ENCODE measurements around the gene STMP1. TPM values are rescaled to one million over a fixed set of nuclear protein-coding genes. Genes with fewer than 3 reads are reported as not detected.
"Not testable (repeated sequence)": the region's sequence is repeated elsewhere in the genome, so short reads cannot be mapped to it uniquely, and the experiment has no call there.

Gene STMP1
- total and polyA plus RNA-seq, 2 of the 8 experiments (the other 6 are each of a cell fraction or from before 2014, with no cell fraction given) = 22.7 to 36.7 TPM

DNA sequence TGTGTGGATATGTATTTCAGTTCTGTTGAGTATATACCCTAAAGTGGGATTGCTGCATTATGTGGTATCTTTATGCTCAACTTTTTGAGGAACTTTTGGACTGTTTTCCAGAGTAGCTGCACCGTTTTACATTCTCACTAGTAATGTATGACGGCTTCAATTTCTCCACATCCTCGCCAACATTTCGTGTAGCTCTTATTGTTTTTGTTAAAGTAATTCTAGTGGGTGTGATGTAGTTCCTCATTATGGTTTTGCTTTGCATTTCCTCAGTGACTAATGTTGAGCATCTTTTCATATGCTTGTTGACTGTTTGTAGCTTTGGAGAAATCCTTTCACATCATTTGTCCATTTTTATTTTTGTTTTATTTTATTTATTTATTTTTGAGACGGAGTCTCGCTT is 4.5 kb downstream of the STMP1 start:
- no peak for FAIRE-seq
- H3K79me2 ChIP-seq (ENCODE audit: control insufficient read depth in 1 of 2, insufficient read depth in 2 of 2, low read length in 2 of 2) = peaks cover 3 to 91% of the 10 kb centered on the region in 2 experiments
- 96% methylated on average over 6 of the region's 6 CpGs; no CpG with 5 or more reads in 1 of the 2 experiments for WGBS, 2 experiments (ENCODE audit: extremely low coverage in 1 of 2, insufficient coverage in 1 of 2, insufficient read length in 1 of 2, insufficient replicate concordance in 2 of 2, low coverage in 1 of 2, low lambda C conversion rate in 2 of 2, missing lambda C conversion rate in 1 of 2)

DNA sequence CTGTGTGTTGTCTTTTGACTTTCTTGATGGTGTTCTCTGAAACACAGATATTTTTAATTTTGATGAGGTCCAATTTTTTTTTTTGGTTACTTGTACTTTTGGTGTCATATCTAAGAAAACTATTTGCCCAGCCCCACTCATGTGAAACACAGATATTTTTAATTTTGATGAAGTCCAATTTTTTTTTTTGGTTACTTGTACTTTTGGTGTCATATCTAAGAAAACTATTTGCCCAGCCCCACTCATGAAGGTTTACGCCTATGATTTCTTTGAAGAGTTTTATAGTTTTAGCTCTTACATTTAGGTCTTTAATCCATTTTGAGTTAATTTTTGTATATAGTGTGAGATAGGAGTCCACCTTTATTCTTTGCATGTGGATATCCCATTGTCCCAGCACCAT is 5.3 kb downstream of the STMP1 start:
- H2BK20ac ChIP-seq (ENCODE audit: low read length); H2BK15ac ChIP-seq (ENCODE audit: low read length); H4K8ac ChIP-seq (ENCODE audit: extremely low read depth, insufficient read depth, low read length); H4K5ac ChIP-seq (ENCODE audit: insufficient read length, low read depth, low read length); H2BK5ac ChIP-seq (ENCODE audit: low read depth, low read length); H3K23me2 ChIP-seq (ENCODE audit: low read depth, low read length); H3K36me3 ChIP-seq (ENCODE audit: control insufficient read depth in 2 of 4, insufficient read depth in 4 of 4, low read length in 3 of 4); H3K27ac ChIP-seq (ENCODE audit: low read depth, low read length); DNase-seq (ENCODE audit: low read depth in 1 of 2, low spot score in 2 of 2); H2BK12ac ChIP-seq (ENCODE audit: low read depth, low read length); H2AK5ac ChIP-seq (ENCODE audit: low read depth, low read length); H3K9me3 ChIP-seq (ENCODE audit: insufficient read depth in 2 of 2, low read depth in 1 of 2, low read length in 1 of 2); H3K18ac ChIP-seq (ENCODE audit: extremely low read depth, low read length); H2AFZ ChIP-seq (ENCODE audit: low read length); H3K23ac ChIP-seq (ENCODE audit: insufficient read length); FAIRE-seq; H3K79me1 ChIP-seq (ENCODE audit: low read depth, low read length); H3K9ac ChIP-seq (replicated peaks in 1 of 4; ENCODE audit: extremely low read depth in 1 of 4, low read depth in 3 of 4, low read length in 3 of 4); H2BK120ac ChIP-seq (replicated peaks; ENCODE audit: low read depth, low read length); H3K4me1 ChIP-seq (replicated peaks in 1 of 4; ENCODE audit: control insufficient read depth in 3 of 4, insufficient read depth in 4 of 4, low read length in 3 of 4); H3K27me3 ChIP-seq (replicated peaks in 1 of 4; ENCODE audit: control insufficient read depth in 3 of 4, extremely low read depth in 1 of 4, insufficient read depth in 3 of 4, low read length in 3 of 4); H3K4me3 ChIP-seq (ENCODE audit: extremely low read depth in 1 of 4, insufficient read depth in 2 of 4, low read depth in 3 of 4, low read length in 4 of 4); H3K56ac ChIP-seq (replicated peaks; ENCODE audit: insufficient read length, low read depth, low read length); H3K4me2 ChIP-seq (ENCODE audit: insufficient read depth in 1 of 2, low read depth in 2 of 2, low read length in 2 of 2); H3K14ac ChIP-seq (ENCODE audit: insufficient read length); H3K4ac ChIP-seq (replicated peaks; ENCODE audit: insufficient read length, low read depth, low read length); H4K20me1 ChIP-seq (replicated peaks in 1 of 2; ENCODE audit: control insufficient read depth in 1 of 2, insufficient read depth in 2 of 2, low read length in 2 of 2); H4K91ac ChIP-seq (replicated peaks; ENCODE audit: insufficient read length, low read length); POLR2A ChIA-PET (ENCODE audit: partially characterized antibody): not testable (repeated sequence)
- CTCF ChIA-PET (ENCODE audit: partially characterized antibody) = interaction anchor here (0.6 to 1.0 kb wide), 2 partner anchors 15 to 91 kb away, joined by 3 read pairs; no protein-coding TSS in a partner anchor
- H3K79me2 ChIP-seq (ENCODE audit: control insufficient read depth in 1 of 2, insufficient read depth in 2 of 2, low read length in 2 of 2) = peaks cover 3 to 92% of the 10 kb centered on the region in 2 experiments
- WGBS, 2 experiments (ENCODE audit: extremely low coverage in 1 of 2, insufficient coverage in 1 of 2, insufficient read length in 1 of 2, insufficient replicate concordance in 2 of 2, low coverage in 1 of 2, low lambda C conversion rate in 2 of 2, missing lambda C conversion rate in 1 of 2) = 90% methylated on average over 1 of the region's 1 CpG; no CpG with 5 or more reads in 1 of the 2 experiments

More for the DNA sequence above, 4.5 kb downstream of the STMP1 start:
- Histone ChIP-seq H3K4me3 (ENCODE audit: extremely low read depth in 1 of 4, insufficient read depth in 2 of 4, low read depth in 3 of 4, low read length in 4 of 4) (no peak overlapping the region), H3K4me2 (ENCODE audit: insufficient read depth in 1 of 2, low read depth in 2 of 2, low read length in 2 of 2) (no peak overlapping the region), H3K9ac (replicated peaks in 1 of 4; ENCODE audit: extremely low read depth in 1 of 4, low read depth in 3 of 4, low read length in 3 of 4) (no peak overlapping the region), H2BK120ac (replicated peaks; ENCODE audit: low read depth, low read length) (no peak overlapping the region), H2BK15ac (ENCODE audit: low read length) (no peak overlapping the region), H3K4ac (replicated peaks; ENCODE audit: insufficient read length, low read depth, low read length) (no peak overlapping the region), H2BK20ac (ENCODE audit: low read length) (no peak overlapping the region), H3K79me1 (ENCODE audit: low read depth, low read length) (peaks cover 5% of the 10 kb centered on the region; the same call in 1 of the 2 replicates), H2AK5ac (ENCODE audit: low read depth, low read length) (no peak overlapping the region), H3K9me3 (ENCODE audit: insufficient read depth in 2 of 2, low read depth in 1 of 2, low read length in 1 of 2) (peaks cover 0 to 4% of the 10 kb centered on the region in 2 experiments; a peak in 2 of 4 replicates), H3K4me1 (replicated peaks in 1 of 4; ENCODE audit: control insufficient read depth in 3 of 4, insufficient read depth in 4 of 4, low read length in 3 of 4) (no peaks in the 10 kb centered on the region; a peak in 2 of 7 replicates), H4K8ac (ENCODE audit: extremely low read depth, insufficient read depth, low read length) (no peak overlapping the region), H2BK5ac (ENCODE audit: low read depth, low read length) (no peak overlapping the region), H3K18ac (ENCODE audit: extremely low read depth, low read length) (no peak overlapping the region), H4K5ac (ENCODE audit: insufficient read length, low read depth, low read length) (no peak overlapping the region), H3K36me3 (ENCODE audit: control insufficient read depth in 2 of 4, insufficient read depth in 4 of 4, low read length in 3 of 4) (peaks cover 0 to 4% (median 0%) of the 10 kb centered on the region in 4 experiments; a peak in 1 of 8 replicates), H3K56ac (replicated peaks; ENCODE audit: insufficient read length, low read depth, low read length) (no peak overlapping the region), H4K20me1 (replicated peaks in 1 of 2; ENCODE audit: control insufficient read depth in 1 of 2, insufficient read depth in 2 of 2, low read length in 2 of 2) (peaks cover 0 to 1% of the 10 kb centered on the region in 2 experiments), H4K91ac (replicated peaks; ENCODE audit: insufficient read length, low read length) (no peak overlapping the region), H3K23me2 (ENCODE audit: low read depth, low read length) (peaks cover 2% of the 10 kb centered on the region; the same call in 1 of the 2 replicates), H2BK12ac (ENCODE audit: low read depth, low read length) (no peak overlapping the region), H3K27me3 (replicated peaks in 1 of 4; ENCODE audit: control insufficient read depth in 3 of 4, extremely low read depth in 1 of 4, insufficient read depth in 3 of 4, low read length in 3 of 4) (no peaks in the 10 kb centered on the region), H2AFZ (ENCODE audit: low read length) (no peak overlapping the region), H3K23ac (ENCODE audit: insufficient read length) (no peak overlapping the region), H3K27ac (ENCODE audit: low read depth, low read length) (no peak overlapping the region), H3K14ac (ENCODE audit: insufficient read length) (no peak overlapping the region)
- no peak for TF ChIP-seq ZNF274 (IDR thresholded peaks at IDR 0.05; ENCODE audit: borderline replicate concordance, extremely low read depth, low read length)
- no peak for TF ChIP-seq TAF1 (IDR thresholded peaks at IDR 0.05; ENCODE audit: low read depth, low read length)
- ChIA-PET CTCF (ENCODE audit: partially characterized antibody) (interaction anchor here (0.5 to 2.2 kb wide), 4 partner anchors 16 to 45 kb away, joined by 3 to 8 read pairs (median 4); no protein-coding TSS in a partner anchor), POLR2A (ENCODE audit: partially characterized antibody) (no interaction called here)
- no peak for DNase-seq (ENCODE audit: low read depth in 1 of 2, low spot score in 2 of 2)

Measured in H1 (cell line).